GM19043 (cell line): ENCODE data around the gene FOXP1.
A peak's percentile ranks its signal among the peaks of the same experiment; 100 is the strongest.

Experiments used
- ATAC-seq: cut with Tn5 transposase; IDR thresholded peaks from one replicate; pipeline ENCODE4 v1.9.1; 2021; ENCODE audit warnings: low read depth; ENCODE audit not compliant: unreplicated experiment

FOXP1 gene

DNA sequence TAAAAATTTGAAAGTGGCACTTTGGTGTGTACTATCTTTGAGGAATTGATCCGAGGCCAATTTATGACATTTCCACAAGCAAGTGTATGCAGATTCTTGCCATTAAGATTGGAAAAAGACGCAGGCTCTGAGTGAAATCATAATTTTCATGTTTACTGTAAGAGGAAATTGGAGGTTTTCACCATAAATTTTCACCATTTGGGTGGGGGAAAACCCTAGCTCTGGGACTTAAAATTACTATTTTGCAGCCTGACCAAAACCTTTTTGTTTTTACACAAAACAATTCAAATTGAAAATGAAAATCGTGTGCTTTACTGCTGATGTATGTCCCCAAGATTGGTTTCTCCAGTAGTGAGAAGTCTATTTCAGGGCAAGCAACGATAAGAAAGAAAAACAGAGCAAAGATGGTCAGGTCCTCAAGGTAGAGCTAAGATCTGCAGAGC, 282.6 kb downstream of the FOXP1 start:
- ATAC-seq: peak; percentile 56

- no peak for ATAC-seq
Observed at GRCh38 chr3:71299160-71299559, 284.4 kb downstream of the FOXP1 start.

DNA sequence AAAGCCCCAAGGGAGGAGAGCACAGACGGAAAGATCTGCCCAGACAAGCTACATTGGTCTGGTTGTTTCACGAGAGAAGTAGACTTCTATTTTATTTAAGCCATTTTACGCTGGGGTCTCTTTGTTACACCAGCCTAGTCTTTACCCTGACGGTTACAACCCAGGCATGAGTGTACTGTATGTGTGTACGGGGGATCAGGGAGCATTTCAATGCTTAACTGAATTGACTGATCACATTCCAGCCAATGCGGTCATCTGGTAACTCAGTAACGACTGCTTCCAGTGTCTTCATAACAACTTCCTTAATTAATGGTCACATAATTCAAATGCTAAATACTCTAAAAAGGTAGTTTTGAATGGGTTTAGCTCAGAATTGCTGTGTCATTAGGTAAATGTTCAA, 288.6 kb downstream of the FOXP1 start:
- no peak for ATAC-seq

DNA sequence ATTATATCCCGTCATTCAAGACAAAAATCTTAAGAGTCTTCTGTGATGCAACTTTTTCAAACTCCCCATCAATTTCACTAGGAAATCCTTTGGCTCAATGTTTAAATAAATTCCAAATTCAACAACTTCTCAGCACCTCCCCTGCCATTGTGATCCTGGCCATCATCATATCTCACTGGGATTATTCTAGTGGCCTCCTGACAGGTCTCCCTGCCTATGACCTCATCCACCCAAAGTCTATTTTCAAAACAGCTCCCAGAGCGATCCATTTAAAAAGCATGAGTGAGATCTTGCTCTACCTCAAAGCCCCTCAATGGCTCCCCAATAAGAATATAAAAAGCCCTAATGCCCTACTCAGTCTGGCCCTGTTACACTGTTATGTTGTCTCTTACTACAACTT, 293.2 kb downstream of the FOXP1 start:
- no peak for ATAC-seq

DNA sequence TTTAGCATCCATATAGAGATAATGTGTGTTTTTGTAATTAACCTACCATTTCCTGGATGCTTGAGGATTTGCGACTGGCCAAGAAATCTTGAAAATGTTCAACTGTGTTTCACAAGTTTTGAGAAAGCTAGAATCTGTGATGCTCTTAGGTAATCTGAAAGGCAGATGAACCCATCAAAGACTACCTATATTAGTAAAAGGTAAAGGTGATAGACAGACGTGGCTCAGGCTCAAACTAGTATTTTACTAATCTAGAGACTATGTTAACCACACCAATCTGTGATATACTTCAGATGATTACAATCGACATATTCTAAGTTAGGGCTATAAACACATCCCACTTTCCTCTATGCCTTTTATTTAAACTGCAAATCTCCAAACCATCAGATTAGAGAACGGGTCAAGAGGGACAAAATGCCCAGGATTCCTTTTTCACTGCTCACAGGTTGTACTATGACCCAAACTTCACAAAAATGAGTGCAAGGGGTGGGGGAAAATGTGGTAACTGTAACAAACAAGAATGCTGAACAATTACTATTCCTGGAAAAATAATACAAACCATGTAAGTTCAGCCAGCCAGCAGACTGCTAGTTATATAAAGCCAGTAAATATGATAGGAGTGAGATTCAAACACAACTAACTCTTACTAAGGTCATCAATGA, 295.1 kb downstream of the FOXP1 start:
- ATAC-seq: no peak

- ATAC-seq: no peak
Observed at GRCh38 chr3:71285086-71285485, 298.4 kb downstream of the FOXP1 start.

DNA sequence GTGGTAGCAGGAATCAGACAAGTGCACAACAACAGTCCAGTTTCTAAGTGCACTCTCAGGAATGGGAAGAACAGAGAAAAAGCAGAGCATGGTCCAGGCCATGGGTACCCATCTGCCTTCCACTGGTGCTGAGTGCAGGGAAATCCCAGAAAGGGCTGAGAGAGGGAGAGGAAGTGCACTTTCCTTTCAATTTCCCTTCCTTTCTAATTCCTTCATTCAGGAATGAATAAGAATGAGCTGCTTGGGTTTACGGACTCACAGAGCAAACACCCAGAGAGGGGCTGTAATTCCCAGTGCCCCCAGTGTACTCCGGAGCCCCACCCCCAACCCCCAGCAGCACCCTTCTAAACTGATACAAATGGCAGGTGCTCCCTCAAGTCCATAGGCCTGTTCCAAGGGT, 300.6 kb downstream of the FOXP1 start:
- no peak for ATAC-seq

DNA sequence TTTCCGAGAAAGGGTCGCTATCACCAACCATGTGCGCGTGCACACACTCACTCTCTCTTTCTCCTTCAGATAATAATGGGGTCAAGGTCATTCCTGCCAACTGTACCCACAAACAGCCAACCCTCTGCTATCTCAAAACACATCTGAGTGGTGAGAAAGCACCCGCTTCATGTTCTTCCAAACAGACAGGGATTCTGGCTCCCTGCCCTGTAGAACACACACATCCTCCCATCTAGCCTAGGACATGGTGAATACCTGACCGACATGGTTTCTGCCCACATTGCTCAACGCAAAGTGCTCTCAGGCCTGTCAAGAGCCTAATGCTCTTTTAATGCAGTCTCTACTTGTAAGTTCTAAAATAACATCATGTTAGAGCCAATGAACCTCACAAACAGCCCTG, 302.2 kb downstream of the FOXP1 start:
- ATAC-seq: no peak

DNA sequence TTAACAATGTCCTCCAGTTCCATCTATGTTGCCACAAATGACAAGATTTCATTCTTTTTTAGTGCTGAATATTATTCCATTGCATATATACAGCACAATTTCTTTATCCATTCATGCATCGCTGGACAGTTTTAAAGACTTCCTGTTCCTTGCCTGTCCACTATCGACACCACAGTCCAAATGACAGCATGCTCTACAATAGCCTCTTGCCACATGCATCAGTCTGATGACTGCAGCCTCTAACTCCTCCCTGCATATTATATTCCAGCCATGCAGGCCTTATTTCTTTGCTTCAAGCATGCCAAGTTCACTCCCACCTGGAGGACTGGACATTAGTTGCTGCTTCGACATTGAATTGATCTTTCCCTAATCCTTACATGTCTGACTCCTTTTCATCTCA, 306.2 kb downstream of the FOXP1 start:
- ATAC-seq: no peak

DNA sequence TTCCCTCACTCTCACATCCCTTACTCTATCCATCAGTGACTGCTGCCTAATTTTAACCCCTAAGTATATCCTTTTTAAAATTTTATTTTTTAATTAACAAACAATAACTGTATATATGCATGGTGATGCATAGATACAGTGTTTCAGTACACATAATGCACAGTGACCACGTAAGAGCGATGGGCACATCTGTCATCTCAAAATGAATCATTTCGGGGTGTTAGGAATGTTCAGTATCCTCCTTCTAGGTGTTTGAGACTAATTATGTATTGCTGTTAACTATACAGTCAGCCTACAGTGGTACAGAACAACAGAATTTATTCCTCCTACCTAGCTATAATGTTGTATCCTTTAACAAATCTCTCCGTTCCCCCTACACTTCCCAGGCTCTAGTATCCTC, 307.0 kb downstream of the FOXP1 start:
- no peak for ATAC-seq

DNA sequence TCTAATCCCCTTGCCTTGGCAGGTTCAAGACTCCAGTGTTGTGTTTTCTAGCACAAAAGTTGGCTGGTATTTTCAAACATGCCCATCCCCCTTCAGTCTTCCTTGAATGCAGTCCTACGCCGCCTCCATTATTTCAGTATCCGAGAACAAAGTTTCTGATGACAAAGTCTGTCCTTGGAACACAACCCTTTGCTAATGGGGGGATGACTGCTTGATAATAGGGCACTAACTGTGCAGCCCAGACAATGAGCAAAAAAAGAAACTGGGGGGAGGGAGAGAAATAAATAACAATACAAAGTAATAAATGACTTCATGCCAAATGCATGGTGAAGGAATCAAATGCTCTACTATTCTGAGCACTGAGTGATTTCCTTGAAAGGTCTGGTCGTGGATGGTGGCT, 310.1 kb downstream of the FOXP1 start:
- ATAC-seq: no peak

- no peak for ATAC-seq
Observed at GRCh38 chr3:71271596-71271995, 311.9 kb downstream of the FOXP1 start.

DNA sequence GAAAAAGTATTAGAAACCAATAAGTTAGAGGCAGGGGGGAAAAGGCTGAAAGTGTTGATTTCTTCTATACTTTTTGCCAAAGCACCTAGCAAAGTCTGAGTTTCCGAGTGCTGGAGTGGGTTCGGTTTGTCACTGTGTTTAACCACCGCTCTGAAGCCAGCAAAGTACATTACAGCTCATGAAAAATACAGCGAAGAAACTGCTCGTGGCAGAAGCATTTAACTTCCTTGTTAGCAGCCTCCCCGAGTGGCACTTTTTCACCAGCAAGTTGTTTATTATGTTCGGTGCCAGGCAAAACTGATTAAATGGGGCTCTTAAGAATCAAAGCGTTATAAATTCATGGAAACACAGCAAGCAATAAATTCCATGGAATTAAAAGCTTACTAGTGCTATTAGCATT, 313.6 kb downstream of the FOXP1 start:
- no peak for ATAC-seq

DNA sequence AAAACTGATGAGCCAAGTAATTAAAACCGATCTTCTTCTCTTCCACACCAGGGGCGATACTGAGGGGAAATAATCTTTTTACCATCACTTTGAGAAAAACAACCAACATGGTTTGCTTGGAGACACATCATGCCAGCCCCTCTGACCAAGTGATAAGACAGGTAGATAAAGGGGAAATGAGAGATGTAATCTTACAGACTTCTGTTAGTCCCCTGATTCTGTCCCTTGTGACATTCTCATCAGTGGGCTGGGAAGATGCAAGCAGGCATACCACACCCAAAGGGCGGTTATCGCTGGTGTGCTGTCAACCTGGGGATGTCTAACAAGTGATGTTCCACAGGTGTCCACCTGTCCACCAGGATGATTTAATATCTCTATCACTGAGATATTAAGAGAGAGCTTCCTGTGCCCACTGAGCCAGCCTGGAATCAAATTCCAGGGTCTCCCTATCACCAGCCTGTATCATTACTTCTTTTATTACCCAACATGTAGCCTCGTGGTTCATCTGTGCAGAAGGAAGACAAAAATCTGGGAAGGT, 315.0 kb downstream of the FOXP1 start:
- no peak for ATAC-seq

DNA sequence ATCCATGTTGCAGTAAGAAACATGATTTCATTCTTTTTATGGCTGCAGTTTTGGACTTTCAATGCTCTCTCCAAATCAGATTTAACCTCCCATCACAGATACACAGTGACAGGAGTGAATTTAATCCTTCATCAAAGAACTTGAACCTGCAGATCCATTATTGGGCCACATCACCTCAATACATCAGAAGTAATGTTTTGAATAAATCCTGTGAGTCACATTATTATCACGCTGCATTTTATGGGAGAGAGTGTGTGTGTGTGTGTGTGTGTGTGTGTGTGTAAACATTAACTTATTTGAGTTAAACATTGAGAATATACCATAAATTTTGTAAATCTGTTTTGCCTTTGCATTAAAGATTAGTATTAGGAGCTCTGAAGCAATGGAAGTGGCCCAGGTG, 316.7 kb downstream of the FOXP1 start:
- no peak for ATAC-seq

GRCh38 chr3:71265365-71265915, 318.1 kb downstream of the FOXP1 start:
- no peak for ATAC-seq

- no peak for ATAC-seq
Observed at GRCh38 chr3:71264840-71265239, 318.7 kb downstream of the FOXP1 start.

DNA sequence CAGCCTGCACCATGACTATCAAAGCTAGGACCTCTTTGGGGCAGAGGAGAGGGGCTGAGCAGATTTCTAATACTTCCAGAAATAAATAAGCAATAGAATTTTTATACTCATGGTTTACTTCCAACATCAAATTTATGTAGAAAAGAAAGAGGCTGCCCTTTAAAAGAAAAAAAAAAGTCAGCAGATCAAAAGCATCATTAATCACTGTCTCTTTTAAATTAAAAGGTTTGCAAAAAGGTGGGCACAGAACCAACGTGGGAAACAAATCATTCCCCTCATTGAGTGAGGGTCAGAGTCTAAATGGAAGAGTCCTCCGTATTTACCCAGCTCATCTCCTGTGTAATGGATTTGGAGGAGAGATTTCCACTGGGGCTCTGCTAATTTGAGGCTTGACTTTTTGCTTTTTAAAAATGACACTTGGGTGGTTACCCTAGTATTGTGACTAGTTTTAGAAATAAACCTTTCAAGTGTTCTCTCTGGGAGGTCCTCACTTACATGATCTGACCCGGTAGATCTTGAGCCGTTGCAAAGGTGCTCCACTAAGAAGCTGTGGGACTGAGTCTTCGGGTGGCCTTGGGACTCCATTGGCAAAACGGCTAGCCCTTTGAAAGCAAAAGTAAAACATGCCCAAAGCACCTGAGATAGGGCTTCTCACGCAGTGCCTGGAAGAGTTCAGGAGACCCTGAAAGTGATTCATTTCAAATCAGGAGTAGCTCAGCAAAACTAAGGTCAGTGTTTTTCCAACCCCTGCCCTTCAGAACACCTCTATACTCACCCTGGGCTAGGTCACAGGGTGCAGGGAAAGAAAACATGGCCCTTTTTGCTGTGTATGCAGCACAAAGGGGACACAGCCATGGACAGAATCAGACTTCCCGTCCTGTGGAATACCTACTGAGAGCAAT, 320.9 kb downstream of the FOXP1 start:
- ATAC-seq: no peak

GRCh38 chr3:71260782-71261181, 322.7 kb downstream of the FOXP1 start:
- peak; percentile 76 for ATAC-seq

DNA sequence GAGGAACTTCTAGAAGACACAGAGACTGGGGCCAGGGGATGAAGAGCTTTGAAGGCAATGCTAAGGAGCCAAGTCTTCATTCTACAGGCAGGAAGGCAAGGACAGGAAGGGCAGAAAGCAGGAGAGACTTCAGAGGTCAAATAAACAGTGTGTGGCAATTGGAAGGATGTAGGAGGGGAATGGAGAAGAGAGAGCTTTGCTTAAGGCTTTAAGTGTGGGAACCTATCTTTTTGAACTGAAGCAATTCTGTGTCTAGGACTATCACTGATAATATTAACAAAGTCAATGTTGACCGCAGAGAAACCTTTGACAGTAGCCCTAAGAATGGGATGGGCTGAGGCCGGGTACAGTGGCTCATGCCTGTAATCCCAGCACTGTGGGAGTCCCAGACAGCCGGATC, 325.0 kb downstream of the FOXP1 start:
- no peak for ATAC-seq

DNA sequence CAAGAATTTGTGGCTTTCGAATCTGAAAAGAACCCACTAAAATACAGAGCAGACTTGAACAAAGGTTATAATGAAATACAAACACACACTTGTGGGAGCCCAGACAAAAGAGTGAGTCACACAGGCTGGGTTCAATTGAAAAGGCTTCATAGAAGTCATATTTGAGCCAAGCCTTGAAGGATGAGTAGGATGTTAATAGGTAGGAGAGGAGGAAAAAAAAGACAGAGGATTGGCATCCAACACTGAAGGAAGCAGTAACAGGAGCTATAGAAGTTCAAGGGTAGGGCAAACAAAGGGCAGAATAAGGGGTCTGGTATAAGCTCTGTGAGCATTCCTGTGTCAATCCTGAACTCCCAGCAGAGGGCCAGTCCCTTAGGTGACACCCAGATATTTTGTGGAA, 325.4 kb downstream of the FOXP1 start:
- no peak for ATAC-seq
